CD4-positive, CD25-positive, alpha-beta regulatory T cell (primary cell): ENCODE measurements around the gene ZFAND4. TPM values are rescaled to one million over a fixed set of nuclear protein-coding genes. Genes with fewer than 3 reads are reported as not detected.
A peak's percentile ranks its signal among the peaks of the same experiment; 100 is the strongest.
"Not testable (repeated sequence)": the region's sequence is repeated elsewhere in the genome, so short reads cannot be mapped to it uniquely, and the experiment has no call there.

Source experiments
- ATAC-seq, 2 donors: fragments of 150-1000 bp; cut with Tn5 transposase; one replicate each; pipeline ENCODE4 v1.10.0; 2021; ENCODE audit warnings: low read depth in 2 of 2, moderate number of reproducible peaks in 2 of 2, moderate library complexity in 1 of 2
- DNase-seq, 3 donors: peaks; one replicate each; pipeline versions ENCODE4 v3.0.0 to v3.0.0-alpha.2; 2012 to 2022; ENCODE audit warnings: mixed read lengths in 1 of 3
- H3K27ac ChIP-seq: one replicate; pipeline ENCODE4 v1.7.0; 2013; ENCODE audit warnings: mild to moderate bottlenecking, low read length; ENCODE audit not compliant: insufficient read depth, poor library complexity, severe bottlenecking
- H3K27me3 ChIP-seq: one replicate; pipeline ENCODE4 v1.7.0; 2013; ENCODE audit warnings: low read length; ENCODE audit not compliant: control insufficient read depth, insufficient read depth
- H3K36me3 ChIP-seq: one replicate; pipeline ENCODE4 v1.7.0; 2013; ENCODE audit warnings: mild to moderate bottlenecking, low read length, moderate library complexity; ENCODE audit not compliant: control insufficient read depth, insufficient read depth
- H3K4me1 ChIP-seq: 2 replicates; pipeline ENCODE4 v1.7.0; 2013; ENCODE audit warnings: mild to moderate bottlenecking, low read length; ENCODE audit not compliant: insufficient read depth, control insufficient read depth, poor library complexity, severe bottlenecking
- H3K4me3 ChIP-seq: one replicate; pipeline ENCODE4 v1.7.0; 2013; ENCODE audit warnings: low read depth, mild to moderate bottlenecking, low read length, moderate library complexity
- H3K9me3 ChIP-seq, 2 experiments: 1 replicate in 1 of 2; 2 replicates in 1 of 2; pipeline ENCODE4 v1.7.0; 2013; ENCODE audit warnings: low read length in 2 of 2, mild to moderate bottlenecking in 1 of 2, moderate library complexity in 1 of 2; ENCODE audit not compliant: control insufficient read depth in 2 of 2
- H3K27ac Mint-ChIP-seq, 3 donors: one replicate each; pipeline ENCODE4 v1.8.0; 2020 to 2022; ENCODE audit warnings: mild to moderate bottlenecking in 3 of 3, mixed read lengths in 3 of 3, moderate library complexity in 2 of 3
- H3K27me3 Mint-ChIP-seq: one replicate; pipeline ENCODE4 v1.8.0; 2022; ENCODE audit warnings: mild to moderate bottlenecking, mixed read lengths
- H3K36me3 Mint-ChIP-seq: one replicate; pipeline ENCODE4 v1.8.0; 2020; ENCODE audit warnings: mixed read lengths
- H3K4me1 Mint-ChIP-seq, 4 donors: one replicate each; pipeline ENCODE4 v1.8.0; 2020 to 2022; ENCODE audit warnings: mixed read lengths in 4 of 4, mild to moderate bottlenecking in 1 of 4
- H3K4me3 Mint-ChIP-seq, 4 donors: one replicate each; pipeline ENCODE4 v1.8.0; 2020 to 2022; ENCODE audit warnings: mild to moderate bottlenecking in 4 of 4, mixed read lengths in 4 of 4, moderate library complexity in 3 of 4
- H3K9me3 Mint-ChIP-seq, 7 donors: one replicate each; pipeline ENCODE4 v1.8.0; 2020 to 2022; ENCODE audit warnings: mixed read lengths in 7 of 7, mild to moderate bottlenecking in 3 of 7, moderate library complexity in 2 of 7
- polyA plus RNA-seq, 4 donors: library from polyadenylated mRNA; unstranded; fragments of 300-500 nt; fragmentation: Illumina TruSeq; gene quantifications; one replicate each; pipeline ENCODE4 v1.2.3, GENCODE V29; 2021
- total RNA-seq: library from RNA; stranded (reverse); gene quantifications from one replicate; pipeline ENCODE4 v1.2.3, GENCODE V29; 2022

Gene ZFAND4
- total and polyA plus RNA-seq, 5 donors from 2014 or later = 17.4 to 34.7 (median 19.2) TPM

DNA sequence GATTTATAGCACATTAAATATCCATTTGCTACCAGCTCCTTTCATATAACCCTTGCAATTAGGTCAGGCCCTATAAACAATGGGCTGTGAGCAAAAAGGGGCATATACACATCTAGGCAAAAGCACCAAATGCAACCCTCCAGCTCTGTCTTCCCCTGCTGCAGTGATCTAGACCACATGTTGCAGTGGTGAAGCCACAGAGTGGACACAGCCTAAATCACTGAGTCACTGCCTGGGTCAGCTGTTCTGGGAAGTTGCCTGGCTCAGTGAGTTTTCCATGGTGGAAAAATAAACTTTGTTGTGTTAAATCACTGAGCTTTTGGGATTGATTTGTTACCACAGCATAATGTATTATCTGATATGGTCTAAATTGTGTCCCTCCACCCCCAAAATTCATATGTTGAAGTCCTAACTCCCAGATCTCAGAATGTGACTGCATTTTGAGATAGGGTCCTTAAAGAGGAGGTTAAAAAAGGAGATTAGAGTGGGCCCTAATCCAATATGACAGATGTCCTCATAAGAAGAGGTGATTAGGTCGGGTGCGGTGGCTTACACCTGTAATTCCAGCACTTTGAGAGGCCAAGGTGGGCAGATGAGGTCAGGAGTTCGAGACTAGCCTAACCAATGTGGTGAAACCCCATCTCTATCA lies 70.4 kb downstream of the ZFAND4 start:
- ATAC-seq (no peak), DNase-seq (no peak)
- Mint-ChIP-seq H3K36me3 (peaks cover 6% of the 10 kb centered on the region), H3K4me3 (no peak overlapping the region), H3K4me1 (peaks cover 0 to 4% (median 2%) of the 10 kb centered on the region in 4 donors), H3K27me3 (peaks cover 34% of the 10 kb centered on the region), H3K27ac (no peak overlapping the region), H3K9me3 (peaks cover 0 to 5% (median 2%) of the 10 kb centered on the region in 7 donors)
- Histone ChIP-seq H3K9me3 (no peaks in the 10 kb centered on the region), H3K27ac (no peak overlapping the region), H3K27me3 (peaks cover 9% of the 10 kb centered on the region), H3K4me1 (no peaks in the 10 kb centered on the region), H3K4me3 (no peak overlapping the region), H3K36me3 (no peaks in the 10 kb centered on the region)

DNA sequence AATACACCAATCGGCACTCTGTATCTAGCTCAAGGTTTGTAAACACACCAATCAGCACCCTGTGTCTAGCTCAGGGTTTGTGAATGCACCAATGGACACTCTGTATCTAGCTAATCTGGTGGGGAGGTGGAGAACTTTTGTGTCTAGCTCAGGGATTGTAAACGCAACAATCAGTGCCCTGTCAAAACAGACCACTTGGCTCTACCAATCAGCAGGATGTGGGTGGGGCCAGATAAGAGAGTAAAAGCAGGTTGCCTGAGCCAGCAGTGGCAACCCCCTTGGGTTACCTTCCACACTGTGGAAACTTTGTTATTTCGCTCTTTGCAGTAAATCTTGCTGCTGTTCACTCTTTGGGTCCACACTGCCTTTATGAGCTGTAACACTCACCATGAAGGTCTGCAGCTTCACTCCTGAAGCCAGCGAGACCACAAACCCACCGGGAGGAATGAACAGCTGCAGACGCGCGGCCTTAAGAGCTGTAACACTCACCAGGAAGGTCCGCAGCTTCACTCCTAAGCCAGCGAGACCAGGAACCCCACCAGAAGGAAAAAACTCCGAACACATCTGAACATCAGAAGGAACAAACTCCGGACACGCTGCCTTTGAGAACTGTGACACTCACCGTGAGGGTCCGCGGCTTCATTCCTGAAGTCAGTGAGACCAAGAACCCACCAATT lies 71.2 kb downstream of the ZFAND4 start:
- H3K4me3 Mint-ChIP-seq, H3K27ac Mint-ChIP-seq: not testable (repeated sequence)

DNA sequence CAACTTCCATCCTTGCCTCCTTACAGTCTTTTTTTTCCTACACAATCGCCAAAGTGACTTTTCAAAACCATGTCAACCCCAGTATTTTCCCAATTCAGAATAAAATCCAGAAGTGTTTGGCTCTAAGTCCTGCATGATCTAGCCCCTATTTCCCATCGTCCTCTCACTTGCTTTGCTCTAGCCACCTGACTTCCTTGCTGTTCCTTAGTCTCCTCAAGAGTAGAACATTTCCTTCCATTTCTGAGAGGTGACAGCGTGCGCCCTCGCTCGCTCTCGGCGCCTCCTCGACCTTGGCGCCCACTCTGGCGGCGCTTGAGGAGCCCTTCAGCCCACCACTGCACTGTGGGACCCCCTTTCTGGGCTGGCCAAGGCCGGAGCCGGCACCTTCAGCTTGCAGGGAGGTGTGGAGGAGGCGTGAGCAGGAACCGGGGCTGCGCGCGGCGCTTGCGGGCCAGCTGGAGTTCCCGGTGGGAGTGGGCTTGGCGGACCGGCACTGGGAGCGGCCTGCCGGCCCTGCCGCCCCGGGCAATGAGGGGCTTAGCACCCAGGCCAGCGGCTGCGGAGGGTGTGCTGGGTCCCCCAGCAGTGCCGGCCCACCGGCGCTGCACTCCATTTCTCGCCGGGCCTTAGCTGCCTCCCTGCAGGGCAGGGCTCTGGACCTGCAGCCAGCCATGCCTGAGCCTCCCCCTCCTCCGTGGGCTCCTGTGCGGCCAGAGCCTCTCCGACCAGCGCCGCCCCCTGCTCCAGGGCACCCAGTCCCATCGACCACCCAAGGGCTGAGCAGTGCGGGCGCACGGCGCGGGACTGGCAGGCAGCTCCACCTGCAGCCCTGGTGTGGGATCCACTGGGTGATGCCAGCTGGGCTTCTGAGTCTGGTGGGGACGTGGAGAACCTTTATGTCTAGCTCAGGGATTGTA lies 72.0 kb downstream of the ZFAND4 start:
- H3K27ac ChIP-seq, H3K9me3 Mint-ChIP-seq, H3K27ac Mint-ChIP-seq, ATAC-seq, DNase-seq, H3K36me3 ChIP-seq, H3K36me3 Mint-ChIP-seq, H3K9me3 ChIP-seq, H3K4me3 ChIP-seq, H3K4me1 ChIP-seq, H3K4me1 Mint-ChIP-seq, H3K27me3 ChIP-seq: not testable (repeated sequence)
- Mint-ChIP-seq H3K4me3 (peak overlapping the region in 3 of 4 donors; percentile 4 to 83 (median 7)), H3K27me3 (peaks cover 40% of the 10 kb centered on the region)

More for the DNA sequence above, 71.2 kb downstream of the ZFAND4 start:
- H3K4me1 Mint-ChIP-seq, H3K9me3 ChIP-seq, H3K36me3 ChIP-seq, H3K27ac ChIP-seq, H3K27me3 ChIP-seq, H3K9me3 Mint-ChIP-seq, H3K4me3 ChIP-seq, H3K36me3 Mint-ChIP-seq, H3K4me1 ChIP-seq, ATAC-seq, DNase-seq: not testable (repeated sequence)
- peaks cover 40% of the 10 kb centered on the region for H3K27me3 Mint-ChIP-seq

DNA sequence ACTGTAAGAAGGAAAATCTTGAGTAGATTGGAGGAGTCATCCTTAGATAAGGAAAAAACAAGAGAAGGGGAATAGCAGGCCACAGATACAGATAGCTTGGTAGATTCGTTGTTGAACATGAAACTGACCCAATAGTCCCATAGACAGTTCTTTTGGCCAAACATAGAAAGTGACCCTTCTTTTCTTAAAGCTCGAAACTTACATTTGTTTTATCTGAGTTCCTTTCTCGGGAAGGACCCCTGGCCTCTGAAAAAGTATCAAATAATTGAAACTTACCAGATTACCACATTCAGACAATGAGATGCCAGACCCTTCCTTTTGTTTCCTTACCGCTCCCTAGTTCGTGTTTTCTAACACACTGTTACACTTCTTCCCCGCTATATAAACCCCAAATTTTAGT lies 72.9 kb downstream of the ZFAND4 start:
- Mint-ChIP-seq H3K36me3 (no peaks in the 10 kb centered on the region), H3K4me3 (no peak overlapping the region), H3K9me3 (peaks cover 0 to 5% (median 2%) of the 10 kb centered on the region in 7 donors), H3K27ac (no peak overlapping the region), H3K4me1 (peaks cover 4 to 12% (median 9%) of the 10 kb centered on the region in 4 donors), H3K27me3 (peaks cover 40% of the 10 kb centered on the region)
- H3K36me3 ChIP-seq = no peaks in the 10 kb centered on the region
- H3K9me3 ChIP-seq = no peaks in the 10 kb centered on the region
- H3K27ac ChIP-seq = no peak overlapping the region
- H3K4me1 ChIP-seq = peaks cover 4% of the 10 kb centered on the region
- no peak for DNase-seq
- no peak overlapping the region for H3K4me3 ChIP-seq
- no peak for ATAC-seq
- H3K27me3 ChIP-seq = peaks cover 9% of the 10 kb centered on the region

DNA sequence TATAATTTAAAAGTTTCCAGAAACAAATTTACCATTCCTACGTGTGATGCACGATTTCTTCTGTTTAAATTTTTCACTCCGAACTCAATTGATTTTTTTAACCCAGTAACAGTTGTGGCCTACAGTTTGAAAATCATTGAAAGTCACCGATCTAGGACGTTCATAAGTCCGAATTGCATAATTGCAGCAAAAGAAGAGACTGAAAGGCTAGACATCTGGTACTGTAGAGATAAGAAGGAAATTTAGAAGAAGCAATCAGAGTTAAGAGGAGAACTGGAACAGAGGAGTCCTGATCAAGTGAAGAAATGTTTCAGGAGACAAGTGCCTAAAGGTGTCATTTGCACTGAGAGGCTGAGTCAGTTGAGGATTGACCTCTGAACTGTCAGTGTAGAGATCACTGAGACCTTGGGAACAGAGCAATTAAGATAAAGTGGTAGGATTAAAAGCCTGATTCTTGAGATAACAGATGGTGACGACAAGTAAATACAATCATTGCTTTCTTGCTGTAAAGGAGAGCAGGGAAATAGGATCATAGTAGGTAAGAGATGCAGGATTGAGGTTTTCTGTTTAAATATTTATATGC lies 73.5 kb downstream of the ZFAND4 start:
- Histone ChIP-seq H3K27ac (no peak overlapping the region), H3K9me3 (no peaks in the 10 kb centered on the region), H3K4me3 (no peak overlapping the region), H3K36me3 (no peaks in the 10 kb centered on the region), H3K4me1 (peaks cover 6% of the 10 kb centered on the region), H3K27me3 (peaks cover 9% of the 10 kb centered on the region)
- ATAC-seq = no peak
- H3K9me3 Mint-ChIP-seq = peaks cover 0 to 5% (median 2%) of the 10 kb centered on the region in 7 donors
- peaks cover 40% of the 10 kb centered on the region for H3K27me3 Mint-ChIP-seq
- H3K4me3 Mint-ChIP-seq = no peak overlapping the region
- H3K27ac Mint-ChIP-seq = no peak overlapping the region
- DNase-seq = no peak
- no peaks in the 10 kb centered on the region for H3K36me3 Mint-ChIP-seq
- peaks cover 4 to 13% (median 10%) of the 10 kb centered on the region in 4 donors for H3K4me1 Mint-ChIP-seq

DNA sequence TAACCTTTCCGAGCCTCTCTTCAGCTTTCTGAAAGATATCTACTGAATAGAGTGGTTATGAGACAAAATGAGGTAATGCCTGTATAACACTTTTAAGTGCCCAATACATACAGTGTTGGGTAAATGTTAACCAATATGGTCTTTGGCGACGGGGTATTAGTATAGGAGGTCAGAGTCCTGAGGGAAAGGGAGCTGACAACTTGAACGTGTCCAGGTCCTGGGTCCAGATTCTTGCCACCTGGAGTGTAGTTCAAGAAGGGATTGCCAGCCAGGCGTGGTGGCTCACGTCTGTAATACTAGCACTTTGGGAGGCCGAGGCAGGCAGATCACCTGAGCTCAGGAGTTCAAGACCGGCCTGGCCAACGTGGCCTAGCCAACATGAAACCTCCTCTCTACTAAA lies 76.0 kb downstream of the ZFAND4 start:
- H3K36me3 Mint-ChIP-seq = peaks cover 4% of the 10 kb centered on the region
- peak overlapping the region in 1 of 4 donors; percentile 98 for H3K4me3 Mint-ChIP-seq
- peak overlapping the region in 1 of 3 donors; percentile 72 for H3K27ac Mint-ChIP-seq

More for the DNA sequence above, 76.0 kb downstream of the ZFAND4 start:
- Mint-ChIP-seq H3K4me1 (peaks cover 25 to 38% (median 31%) of the 10 kb centered on the region in 4 donors), H3K27me3 (peaks cover 32% of the 10 kb centered on the region), H3K9me3 (peaks cover 0 to 5% (median 2%) of the 10 kb centered on the region in 7 donors)
- Histone ChIP-seq H3K27me3 (peaks cover 9% of the 10 kb centered on the region), H3K9me3 (no peaks in the 10 kb centered on the region), H3K4me3 (no peak overlapping the region), H3K4me1 (peaks cover 27% of the 10 kb centered on the region), H3K36me3 (no peaks in the 10 kb centered on the region), H3K27ac (no peak overlapping the region)
- DNase-seq = no peak
- ATAC-seq = no peak
